SK-N-SH (cell line): ENCODE data around the gene TUBGCP5. TPM values are rescaled to one million over a fixed set of nuclear protein-coding genes. Genes with fewer than 3 reads are reported as not detected.

ENCODE experiments used
- polyA plus RNA-seq, 3 experiments: library from polyadenylated mRNA; depleted of rRNA; stranded (reverse); fragments of >200 nt; gene quantifications; 2 replicates each; pipeline ENCODE4 v1.2.3, GENCODE V29; 2012

TUBGCP5 gene
- polyA plus RNA-seq, 1 of the 3 experiments (the other 2 are of a cell fraction) = 8.7 TPM

Other genes starting within 250 kb of the TUBGCP5 start
- 32.0 and 39.6 TPM in 2 replicates for gene NIPA2, start 200.9 kb downstream of the TUBGCP5 start, polyA plus RNA-seq (2012; rRNA removed)
- 53.4 and 53.6 TPM in 2 replicates for gene CYFIP1, start 59.2 kb downstream of the TUBGCP5 start, polyA plus RNA-seq (2012; rRNA removed)
- not detected in 2 replicates for gene GOLGA6L1, start 97.3 kb upstream of the TUBGCP5 start, polyA plus RNA-seq (2012; rRNA removed)